Myocyte (in vitro differentiated cells): ENCODE measurements around the gene CXCR1. TPM values are rescaled to one million over a fixed set of nuclear protein-coding genes. Genes with fewer than 3 reads are reported as not detected.
"Not testable (repeated sequence)": the region's sequence is repeated elsewhere in the genome, so short reads cannot be mapped to it uniquely, and the experiment has no call there.

ENCODE experiments used
- DNase-seq: peaks from one replicate; pipeline ENCODE4 v3.0.0-alpha.2; 2012; ENCODE audit warnings: low read depth
- polyA plus RNA-seq: library from polyadenylated mRNA; unstranded; fragments of >200 nt; gene quantifications from one replicate; pipeline ENCODE4 v1.2.1, GENCODE V29; 2012; ENCODE audit warnings: missing spikeins
- total RNA-seq: library from RNA; depleted of rRNA; stranded (reverse); fragments of >200 nt; gene quantifications from 2 replicates; pipeline ENCODE4 v1.2.3, GENCODE V29; 2014

The CXCR1 gene
- not detected in 2 replicates for total RNA-seq
- polyA plus RNA-seq, result not detected

GRCh38 chr2:218166791-218167190 lies at the start of gene CXCR1:
Gene CXCR1, minus strand, starts transcription at chr2:218166962. Its CDS starts 1,751 bp downstream, at chr2:218165211.
- DNase-seq, result no peak

GRCh38 chr2:218216336-218216673 lies 49.5 kb upstream of the CXCR1 start:
- DNase-seq, result no peak

GRCh38 chr2:218214116-218214515 lies 47.4 kb upstream of the CXCR1 start:
- DNase-seq, result no peak

- DNase-seq, result no peak
Observed at GRCh38 chr2:218209078-218209477, 42.3 kb upstream of the CXCR1 start.

GRCh38 chr2:218202266-218202665 lies 35.5 kb upstream of the CXCR1 start:
- DNase-seq, result no peak

- no peak for DNase-seq
Observed at GRCh38 chr2:218196974-218197373, 30.2 kb upstream of the CXCR1 start.

- DNase-seq, result peak; percentile 16
Observed at GRCh38 chr2:218194880-218195279, 28.1 kb upstream of the CXCR1 start.

- no peak for DNase-seq
Observed at GRCh38 chr2:218193701-218194100, 26.9 kb upstream of the CXCR1 start.

GRCh38 chr2:218192902-218193430 lies 26.2 kb upstream of the CXCR1 start:
- no peak for DNase-seq

GRCh38 chr2:218188528-218188927 lies 21.8 kb upstream of the CXCR1 start:
- no peak for DNase-seq

- DNase-seq, result peak; percentile 41
Observed at GRCh38 chr2:218187296-218188015, 20.7 kb upstream of the CXCR1 start.

- DNase-seq, result no peak
Observed at GRCh38 chr2:218186876-218187275, 20.1 kb upstream of the CXCR1 start.

GRCh38 chr2:218186355-218186766 lies 19.6 kb upstream of the CXCR1 start:
- DNase-seq, result peak; percentile 73

- no peak for DNase-seq
Observed at GRCh38 chr2:218184331-218184730, 17.6 kb upstream of the CXCR1 start.

GRCh38 chr2:218180467-218181114 lies 13.8 kb upstream of the CXCR1 start:
- no peak for DNase-seq

- no peak for DNase-seq
Observed at GRCh38 chr2:218179782-218180181, 13.0 kb upstream of the CXCR1 start.

GRCh38 chr2:218172845-218173244 lies 6.1 kb upstream of the CXCR1 start:
- DNase-seq, result no peak

GRCh38 chr2:218171744-218172143 lies 5.0 kb upstream of the CXCR1 start:
- not testable (repeated sequence) for DNase-seq

- DNase-seq, result no peak
Observed at GRCh38 chr2:218169757-218170546, 3.2 kb upstream of the CXCR1 start.

GRCh38 chr2:218168635-218169462 lies 2.1 kb upstream of the CXCR1 start:
- peak; percentile 44 for DNase-seq

- DNase-seq, result peak; percentile 31
Observed at GRCh38 chr2:218168016-218168415, 1.3 kb upstream of the CXCR1 start.
